GM12891 (cell line): Measurements from ENCODE around the gene CCDC74A.

Experiments
- POLR2A ChIP-seq: IDR thresholded peaks from 2 replicates; pipeline ENCODE4 v1.6.1; 2011; ENCODE audit warnings: low read depth, low read length, control low read depth
- POLR2AphosphoS5 ChIP-seq: IDR thresholded peaks from 2 replicates; pipeline ENCODE4 v1.6.1; 2011; ENCODE audit warnings: low read depth, low read length, control low read depth
- POU2F2 ChIP-seq: IDR thresholded peaks from 2 replicates; pipeline ENCODE4 v1.6.1; 2011; ENCODE audit warnings: low read depth, mild to moderate bottlenecking, control low read depth, low read length, moderate library complexity
- SPI1 ChIP-seq: IDR thresholded peaks from 2 replicates; pipeline ENCODE4 v1.6.1; 2011; ENCODE audit warnings: low read depth, low read length, control low read depth
- TAF1 ChIP-seq: IDR thresholded peaks from 2 replicates; pipeline ENCODE4 v1.6.1; 2011; ENCODE audit warnings: low read depth, low read length, control low read depth

DNA sequence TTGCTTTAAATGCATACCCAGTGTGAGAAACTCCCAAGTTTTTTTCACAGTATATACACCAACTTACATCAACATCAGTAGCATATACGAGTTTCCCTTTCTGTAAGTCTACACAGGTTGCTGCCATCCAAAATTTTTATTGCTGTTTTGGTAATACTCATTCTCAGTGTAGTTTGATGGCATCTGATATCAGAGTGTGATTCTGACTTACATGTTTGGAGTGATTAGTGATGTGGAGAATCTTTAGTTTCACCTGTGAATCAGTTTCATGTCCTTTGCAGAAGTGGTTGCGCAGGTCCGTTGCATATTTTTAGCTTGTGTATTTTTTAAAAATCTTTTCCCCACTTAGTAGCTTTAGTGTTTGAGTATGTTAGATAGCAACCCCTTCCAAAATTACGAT lies 50.1 kb downstream of the CCDC74A start:
- no peak for TF ChIP-seq TAF1
- TF ChIP-seq POLR2AphosphoS5: no peak
- no peak for TF ChIP-seq POLR2A
- peak; percentile 62 for TF ChIP-seq SPI1
- no peak for TF ChIP-seq POU2F2
